NCI-H128 (cell line): Measurements from ENCODE around the gene PCGF1.

Experiments
- DNase-seq: peaks from one replicate; lab custom pipeline; 2025; ENCODE audit not compliant: unreplicated experiment; lab: John Stamatoyannopoulos, UW

PCGF1 gene

DNA sequence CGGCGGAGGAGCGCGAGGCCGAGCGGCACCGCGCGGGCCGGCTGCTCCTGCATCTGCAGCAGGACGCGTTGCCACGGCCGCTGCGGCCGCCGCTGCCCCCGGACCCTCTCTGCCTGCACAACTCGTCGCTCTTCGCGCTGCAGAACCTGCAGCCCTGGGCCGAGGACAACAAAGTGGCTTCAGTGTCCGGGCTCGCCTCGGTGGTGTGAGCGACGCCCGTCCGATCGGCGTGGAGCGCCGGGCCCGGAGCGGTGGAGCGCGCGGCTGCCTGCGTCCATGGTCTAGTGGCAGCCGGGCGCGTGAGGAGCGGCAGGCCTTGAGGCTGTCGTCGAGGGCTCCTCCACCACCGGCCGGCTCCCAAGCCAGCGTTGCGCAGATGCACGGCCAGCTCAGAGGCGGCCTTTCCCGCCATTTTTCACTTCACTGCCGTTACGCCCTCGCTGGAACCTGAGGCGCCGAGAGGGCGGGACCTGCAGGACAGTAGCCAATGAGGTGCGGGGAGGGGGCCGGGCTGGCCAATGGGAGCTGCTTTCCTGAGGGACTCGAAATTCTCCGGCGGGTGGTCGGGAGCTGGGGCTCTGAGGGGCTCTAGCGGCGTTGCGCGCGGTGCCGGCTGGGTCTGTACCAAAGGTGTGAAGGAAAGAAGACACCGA, 8.6 kb upstream of the PCGF1 start:
- no peak for DNase-seq

DNA sequence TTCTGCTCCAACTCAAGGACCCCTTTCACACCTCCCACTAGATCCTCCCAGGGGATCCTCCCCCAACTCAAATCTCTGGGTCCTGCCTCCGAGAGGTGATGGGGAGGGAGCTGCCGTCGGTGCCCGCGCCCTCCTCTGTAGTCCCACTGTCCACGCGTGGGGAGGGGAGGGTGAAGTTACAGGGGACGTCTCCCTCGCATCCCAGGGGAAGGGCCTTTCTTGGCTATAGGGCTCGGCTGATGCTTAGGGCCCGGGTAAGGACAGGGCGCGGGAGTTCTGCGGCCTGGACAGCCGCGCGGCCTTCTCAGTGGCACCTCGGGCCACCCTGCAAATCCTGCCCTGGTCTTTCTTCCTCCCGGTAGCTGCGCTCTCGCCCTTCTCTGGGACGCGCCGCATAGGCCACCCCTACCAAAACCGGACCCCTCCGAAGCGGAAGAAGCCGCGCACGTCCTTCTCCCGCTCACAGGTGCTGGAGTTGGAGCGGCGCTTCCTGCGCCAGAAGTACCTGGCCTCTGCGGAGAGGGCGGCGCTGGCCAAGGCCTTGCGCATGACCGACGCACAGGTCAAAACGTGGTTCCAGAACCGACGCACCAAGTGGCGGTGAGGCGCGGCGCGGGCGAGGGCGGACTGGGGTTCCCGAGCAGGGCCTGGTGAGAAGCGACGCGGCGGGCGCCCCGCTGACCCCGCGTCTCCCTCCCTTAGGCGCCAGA, 7.9 kb upstream of the PCGF1 start:
- DNase-seq = no peak

DNA sequence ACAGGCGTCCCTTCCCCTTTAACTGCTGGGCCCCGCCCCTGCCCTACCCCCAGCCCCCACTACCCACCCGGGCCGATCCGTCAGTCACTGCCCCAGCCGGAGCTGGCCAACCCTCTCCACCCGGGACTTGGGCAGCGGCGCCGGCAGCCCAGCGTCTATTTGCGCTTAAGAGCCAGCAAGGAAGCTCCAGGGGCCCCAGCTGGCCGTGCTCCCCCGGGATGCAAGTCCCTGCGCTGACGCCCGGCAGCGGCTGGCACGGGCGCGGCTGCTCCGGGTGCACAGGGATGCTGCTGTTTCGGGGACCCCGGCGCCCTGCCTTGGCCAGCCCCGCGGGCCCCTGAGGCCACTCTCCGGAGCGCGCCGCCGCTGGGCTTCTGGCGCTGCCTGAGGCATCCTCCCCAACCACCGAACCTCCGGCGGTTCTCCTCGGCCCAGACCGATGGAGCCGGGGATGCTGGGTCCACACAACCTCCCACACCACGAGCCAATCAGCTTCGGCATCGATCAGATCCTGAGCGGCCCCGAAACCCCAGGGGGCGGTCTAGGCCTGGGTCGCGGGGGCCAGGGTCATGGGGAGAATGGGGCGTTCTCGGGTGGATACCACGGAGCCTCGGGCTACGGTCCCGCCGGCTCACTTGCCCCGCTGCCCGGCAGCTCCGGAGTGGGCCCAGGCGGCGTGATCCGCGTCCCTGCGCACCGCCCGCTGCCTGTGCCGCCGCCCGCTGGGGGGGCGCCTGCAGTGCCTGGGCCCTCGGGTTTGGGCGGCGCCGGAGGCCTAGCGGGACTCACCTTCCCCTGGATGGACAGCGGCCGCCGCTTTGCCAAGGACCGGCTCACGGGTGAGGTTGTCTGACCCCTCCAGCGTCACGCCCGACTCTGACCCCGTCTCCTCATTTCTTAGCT, 7.1 kb upstream of the PCGF1 start, which contains the start of gene TLX2:
TSS of gene TLX2 (plus strand) at position 83 of the 903 bp plus-strand sequence. CDS start at position 440, 357 bp downstream.
- no peak for DNase-seq

DNA sequence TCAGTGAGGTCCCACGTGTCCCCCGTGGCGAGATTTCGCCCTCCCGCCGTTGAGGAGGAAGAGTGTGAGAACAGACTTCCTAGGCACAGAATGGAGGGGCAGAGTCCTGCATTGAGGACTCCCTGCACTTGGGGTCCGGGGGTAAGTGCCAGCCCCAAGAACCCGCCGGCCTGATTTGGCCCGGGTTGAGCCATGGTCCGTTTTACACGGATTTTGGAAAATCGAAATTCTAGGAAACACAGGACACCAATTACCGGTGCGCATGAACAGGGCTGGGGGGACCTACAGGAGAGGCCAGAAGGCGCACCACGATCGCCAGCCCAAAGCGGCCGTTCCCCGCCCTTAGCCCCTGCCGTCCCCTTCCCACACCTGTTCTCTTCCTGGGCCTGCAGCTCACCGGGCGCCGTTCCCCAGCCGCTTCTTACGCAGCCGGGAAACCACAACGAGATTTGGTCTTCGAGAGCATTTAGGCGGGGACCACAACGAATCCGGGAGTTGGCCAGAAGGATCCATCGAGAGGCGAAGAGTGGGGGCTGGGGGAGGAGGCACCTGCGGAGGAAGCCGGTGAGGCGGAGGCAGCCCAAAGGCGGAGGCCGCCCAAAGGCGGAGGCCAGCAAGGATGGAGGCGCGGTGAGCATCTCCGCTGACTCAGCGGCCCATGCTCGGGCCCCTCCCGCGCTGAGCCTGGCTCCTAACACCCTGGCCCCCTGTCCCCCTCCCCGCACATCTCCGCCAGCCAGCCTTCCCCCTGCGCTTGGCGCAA, 6.3 kb upstream of the PCGF1 start:
- no peak for DNase-seq

DNA sequence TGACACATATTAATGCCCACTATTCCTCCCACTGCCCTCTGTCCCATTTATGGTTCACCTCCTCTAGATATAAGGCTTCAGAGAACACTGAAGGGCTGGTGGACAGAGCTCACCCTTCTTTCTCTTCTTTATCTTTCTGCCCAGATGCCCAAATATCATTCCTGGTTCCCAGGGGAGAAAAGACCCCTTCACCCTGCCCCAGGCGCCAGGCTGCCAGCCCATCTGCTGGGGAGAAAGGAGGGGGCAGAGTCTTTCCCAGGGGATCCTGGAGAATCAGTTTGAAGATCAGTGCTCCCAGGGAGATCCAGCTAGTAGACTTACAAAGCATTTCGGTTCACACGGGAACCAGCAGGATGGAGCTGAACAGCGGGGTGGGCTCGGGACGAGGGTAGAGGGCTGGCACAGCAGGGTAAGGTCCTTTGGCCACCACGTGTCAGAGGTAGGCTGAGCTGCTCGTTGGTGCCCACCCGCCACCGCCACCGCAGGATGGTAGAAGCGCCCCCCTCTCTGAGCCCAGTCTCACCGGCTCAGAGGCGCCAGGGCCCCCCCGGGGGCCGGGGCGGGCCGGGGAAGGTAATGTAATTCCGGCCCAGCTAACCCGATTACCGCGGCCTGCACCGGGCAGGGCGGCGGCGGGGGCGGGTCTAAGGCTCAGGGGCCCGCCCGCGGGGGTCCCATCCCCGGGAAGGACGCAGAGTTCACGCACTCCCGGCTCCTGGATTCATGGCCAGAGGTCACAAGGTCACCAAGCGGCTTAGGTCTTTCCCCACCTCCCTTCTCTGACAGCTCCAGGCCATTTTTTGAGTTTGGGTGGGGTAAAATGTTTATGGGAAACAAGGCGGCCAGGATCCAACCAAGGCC, 5.5 kb upstream of the PCGF1 start:
- no peak for DNase-seq

DNA sequence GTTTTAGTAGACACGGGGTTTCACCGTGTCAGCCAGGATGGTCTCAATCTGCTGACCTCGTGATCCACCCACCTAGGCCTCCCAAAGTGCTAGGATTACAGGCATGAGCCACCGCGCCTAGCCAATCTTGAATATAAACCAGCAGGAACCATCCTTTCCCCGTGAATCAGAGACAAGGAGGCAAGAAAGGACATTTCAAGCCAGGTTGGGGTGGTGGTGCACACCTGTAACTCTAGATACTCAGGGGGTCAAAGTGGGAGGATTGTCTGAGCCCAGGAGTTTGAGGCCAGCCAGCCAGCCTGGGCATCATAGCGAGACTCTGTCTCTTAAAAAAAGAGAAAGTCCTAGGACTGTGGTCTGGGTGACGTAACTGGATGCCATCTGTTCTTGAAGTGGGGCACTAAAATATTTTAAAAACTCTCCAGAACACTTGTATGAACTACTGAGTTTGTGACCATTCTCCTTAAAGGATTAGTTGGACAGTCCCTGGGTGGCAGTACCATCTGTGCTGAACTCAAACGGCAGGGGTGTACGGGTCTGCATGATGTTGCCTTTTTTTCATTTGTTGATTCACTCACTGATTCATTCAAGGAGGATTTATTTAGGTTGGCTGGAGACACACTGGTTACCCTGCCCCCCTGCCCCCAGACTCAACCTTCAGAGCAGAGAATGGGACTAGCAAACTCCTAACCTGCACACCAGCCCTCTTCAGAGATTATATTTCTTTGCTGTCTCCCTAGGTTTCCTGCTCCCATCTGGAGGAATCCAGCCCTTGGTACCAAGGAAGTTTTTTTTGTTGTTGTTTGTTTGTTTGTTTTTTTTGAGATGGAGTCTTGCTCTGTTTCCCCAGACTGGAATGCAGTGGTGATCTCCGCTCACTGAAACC, 3.9 kb upstream of the PCGF1 start:
- DNase-seq = no peak

DNA sequence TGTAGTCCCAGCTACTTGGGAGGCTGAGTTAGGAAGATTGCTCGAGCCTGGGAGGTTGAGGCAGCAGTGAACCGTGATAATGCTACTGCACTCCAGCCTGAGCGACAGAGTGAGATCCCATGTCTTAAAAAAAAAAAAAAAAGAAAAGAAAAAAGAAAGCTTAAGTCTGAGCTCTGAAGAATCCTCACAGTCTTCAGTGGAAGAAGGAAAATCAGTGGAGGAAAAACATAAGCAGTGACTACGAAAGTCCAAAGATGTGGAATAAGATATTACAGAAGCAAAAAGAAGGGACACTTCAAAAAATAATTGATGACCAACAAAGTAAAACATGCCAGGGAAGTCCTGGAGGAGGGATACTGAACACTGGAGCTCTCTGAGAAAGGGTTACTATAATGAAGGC, 2.8 kb upstream of the PCGF1 start:
- DNase-seq = no peak

DNA sequence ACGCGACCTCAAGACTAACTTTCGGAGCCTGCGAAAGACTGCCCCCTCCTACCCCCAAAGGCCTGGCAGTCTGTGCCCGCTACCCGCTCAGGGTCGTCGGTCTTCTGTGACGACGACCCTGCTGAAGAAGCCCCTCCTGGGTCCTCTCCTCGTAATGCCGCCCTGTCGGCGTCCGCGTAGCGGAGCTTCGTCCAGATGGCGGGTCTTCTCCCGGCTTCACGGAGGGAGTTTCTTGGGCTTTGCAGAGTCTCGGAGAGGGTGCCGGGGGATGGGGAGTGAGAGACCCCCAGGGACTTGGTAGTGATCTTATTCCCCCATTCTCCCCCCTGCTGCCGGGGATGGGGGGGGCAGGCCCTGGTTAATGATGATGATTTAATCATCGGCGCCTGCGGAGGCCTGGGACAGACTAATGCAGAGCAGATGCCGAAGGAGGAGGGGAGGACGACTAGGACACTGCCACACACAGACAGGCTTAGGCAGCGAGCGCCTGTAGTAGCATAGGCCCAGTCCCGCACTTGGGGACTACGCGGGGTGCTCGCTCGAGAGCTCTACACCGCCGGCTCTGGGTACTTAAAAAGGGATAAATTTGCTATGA, 528 bp upstream of the PCGF1 start:
- no peak for DNase-seq

DNA sequence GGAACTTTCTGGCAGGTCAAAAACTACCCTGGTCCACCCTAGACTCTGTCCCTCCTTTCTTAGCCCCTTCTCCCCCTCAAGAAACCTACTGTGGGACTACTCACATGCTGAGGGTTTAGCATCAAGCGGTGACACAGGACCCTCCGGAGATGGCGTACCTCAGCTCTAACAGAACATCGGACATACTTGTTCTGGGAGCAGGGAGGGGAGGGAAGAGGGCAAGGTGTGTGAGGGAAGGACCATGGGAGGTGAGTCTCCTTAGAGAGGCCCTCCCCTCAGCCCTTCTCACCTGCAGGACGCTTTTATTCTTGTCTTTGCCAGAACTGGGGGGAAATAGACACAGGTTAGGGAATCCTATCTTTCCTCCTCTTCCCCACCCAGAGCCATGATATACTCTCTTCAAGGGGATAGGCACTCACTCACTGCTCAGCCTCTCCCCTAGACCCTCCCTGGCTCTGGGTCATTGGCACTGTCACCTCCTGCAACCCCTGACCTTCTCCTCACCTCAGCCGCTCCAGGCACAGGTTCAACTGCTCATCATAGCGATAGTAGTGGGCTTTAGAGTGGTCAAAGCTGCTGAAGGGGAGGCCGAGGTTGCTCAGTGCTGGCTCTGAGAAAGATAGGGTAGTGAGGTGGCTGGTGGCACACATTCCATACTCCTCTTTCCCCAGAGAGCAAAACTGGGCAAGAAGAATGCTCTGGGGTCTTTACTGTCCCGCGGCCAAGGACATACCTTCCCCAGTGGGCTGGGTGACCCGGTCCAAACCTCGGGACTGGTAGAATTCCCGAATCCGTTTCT, 1.8 kb downstream of the PCGF1 start:
- DNase-seq = no peak

DNA sequence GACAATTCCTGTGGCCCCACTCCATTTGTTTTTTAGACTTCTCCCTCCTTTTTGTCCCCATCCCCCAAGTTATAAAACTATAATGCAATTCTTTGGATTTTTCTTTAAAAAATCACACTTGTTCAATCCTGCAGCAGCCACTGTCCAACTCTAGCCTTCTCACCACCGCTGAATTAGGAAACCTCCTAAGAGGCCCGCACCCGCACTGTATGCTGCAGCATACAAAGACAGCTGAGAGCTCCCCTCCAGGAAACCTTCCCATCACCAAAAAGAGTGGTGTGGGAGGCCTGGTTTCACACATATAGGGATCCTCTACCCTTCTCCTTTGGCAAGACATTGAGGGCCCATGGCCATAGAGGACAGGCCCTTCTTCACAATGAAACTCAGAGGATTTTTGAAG, 2.9 kb downstream of the PCGF1 start:
- no peak for DNase-seq

DNA sequence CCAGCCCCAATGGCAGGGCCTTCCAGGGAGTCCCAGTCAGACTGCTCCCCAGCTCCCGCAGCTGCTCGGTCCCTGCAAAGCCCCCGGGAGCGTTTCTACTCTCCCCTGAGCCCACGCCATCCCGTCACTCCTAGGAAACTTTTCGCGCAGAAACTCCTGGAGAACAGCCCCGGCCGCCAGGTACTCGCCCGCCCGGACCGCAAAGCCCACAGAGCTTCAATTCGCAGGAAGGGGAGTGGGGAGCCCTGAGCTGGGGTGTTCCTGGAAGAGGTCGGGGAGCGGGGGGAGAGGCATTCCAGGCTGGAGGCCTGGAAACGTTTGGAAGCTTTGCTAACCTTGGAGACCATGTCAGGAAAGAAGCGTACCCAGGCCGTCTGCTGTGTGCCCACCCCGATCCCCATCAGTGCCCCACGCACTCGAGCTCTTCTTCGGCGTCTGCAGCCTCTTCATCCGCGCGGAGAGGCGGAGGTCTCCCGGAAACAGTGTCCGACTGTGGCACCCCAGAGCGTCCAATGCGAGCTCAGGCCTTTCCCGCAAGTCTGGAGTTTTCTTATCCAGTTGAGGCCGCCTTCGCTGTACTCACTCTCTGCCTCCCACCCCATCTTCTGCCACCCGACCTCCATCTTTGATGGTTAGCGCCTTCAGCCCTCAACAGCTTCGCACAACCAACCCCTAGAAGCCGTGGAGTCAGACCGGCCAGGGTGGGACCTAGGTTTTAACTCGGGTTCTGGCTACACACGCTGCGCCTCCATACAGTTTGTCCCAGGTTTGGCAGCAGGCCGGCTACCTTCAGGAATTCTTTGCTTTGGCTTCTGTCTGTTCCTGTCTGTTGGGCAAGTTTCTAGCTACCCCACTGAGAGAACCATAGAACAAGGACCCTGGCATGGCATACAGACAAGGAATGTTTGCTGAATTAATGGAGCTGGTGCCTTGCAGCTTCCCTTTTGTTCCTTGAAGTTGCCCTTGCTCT, 3.7 kb downstream of the PCGF1 start:
- DNase-seq = no peak

DNA sequence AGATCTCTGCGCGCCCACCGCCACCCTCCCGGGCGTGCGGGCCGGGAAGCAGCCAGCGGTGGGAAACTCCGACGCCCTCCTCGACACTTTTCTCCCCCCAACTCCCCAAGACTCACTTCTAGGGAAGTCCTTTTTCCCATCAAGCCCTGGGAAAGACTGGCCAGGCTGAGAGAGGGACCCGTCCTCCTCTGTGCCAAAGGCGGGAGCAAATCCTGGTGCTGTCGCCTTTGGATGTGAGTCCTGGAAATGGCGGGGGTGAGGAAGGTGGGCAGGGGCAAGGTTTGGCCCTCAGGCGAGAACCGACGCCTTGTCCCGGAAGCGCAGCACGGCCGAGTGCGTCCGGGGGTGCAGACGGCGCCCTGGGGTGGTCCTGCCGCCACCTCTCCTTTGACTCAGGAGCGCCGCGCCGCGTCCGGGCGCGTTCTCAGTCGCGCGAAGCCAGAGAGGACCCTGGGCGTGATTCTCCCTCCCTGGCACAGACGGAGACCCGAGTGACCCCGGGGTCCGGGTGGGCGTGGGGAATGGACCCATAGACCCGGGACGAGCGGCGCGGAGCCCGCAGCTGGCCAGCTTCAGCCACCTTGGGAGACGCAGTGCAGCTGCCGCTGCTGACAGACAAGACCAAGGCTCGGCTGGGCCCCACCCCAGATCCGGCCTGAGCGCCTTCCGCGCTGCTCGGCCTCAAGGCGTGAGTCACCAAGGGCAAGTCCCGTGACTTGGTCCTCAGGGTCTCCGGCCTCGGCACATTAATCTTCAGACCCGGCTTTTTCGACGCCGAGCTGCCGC, 4.6 kb downstream of the PCGF1 start:
- DNase-seq = no peak

DNA sequence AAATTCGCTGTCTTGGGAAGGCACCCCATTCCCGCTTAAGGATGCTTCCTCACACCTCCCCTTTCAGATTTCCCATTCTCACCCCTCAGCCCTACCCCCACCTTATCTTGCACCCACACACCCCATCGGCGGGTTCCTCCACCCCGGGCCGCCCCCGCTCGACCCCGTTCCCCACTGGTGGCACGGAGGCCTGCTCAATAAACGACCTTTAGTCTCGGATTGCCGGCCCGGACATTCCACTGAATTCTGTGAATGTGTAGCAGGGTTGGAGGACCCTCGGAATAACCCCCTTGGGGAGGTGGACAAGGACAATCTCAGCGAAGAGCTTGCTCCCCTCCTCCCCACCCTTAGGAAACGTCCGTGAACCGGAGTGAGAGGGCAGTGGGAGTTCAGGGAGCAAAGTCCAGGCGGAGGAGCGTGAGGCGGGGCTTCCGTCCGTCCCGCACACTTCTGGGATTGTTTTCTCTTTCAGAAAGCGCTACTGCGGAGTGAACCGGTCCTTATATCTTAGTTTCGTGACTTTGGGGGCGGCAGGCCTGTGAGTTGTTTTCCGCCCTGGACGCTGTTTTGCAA, 5.3 kb downstream of the PCGF1 start:
- no peak for DNase-seq

DNA sequence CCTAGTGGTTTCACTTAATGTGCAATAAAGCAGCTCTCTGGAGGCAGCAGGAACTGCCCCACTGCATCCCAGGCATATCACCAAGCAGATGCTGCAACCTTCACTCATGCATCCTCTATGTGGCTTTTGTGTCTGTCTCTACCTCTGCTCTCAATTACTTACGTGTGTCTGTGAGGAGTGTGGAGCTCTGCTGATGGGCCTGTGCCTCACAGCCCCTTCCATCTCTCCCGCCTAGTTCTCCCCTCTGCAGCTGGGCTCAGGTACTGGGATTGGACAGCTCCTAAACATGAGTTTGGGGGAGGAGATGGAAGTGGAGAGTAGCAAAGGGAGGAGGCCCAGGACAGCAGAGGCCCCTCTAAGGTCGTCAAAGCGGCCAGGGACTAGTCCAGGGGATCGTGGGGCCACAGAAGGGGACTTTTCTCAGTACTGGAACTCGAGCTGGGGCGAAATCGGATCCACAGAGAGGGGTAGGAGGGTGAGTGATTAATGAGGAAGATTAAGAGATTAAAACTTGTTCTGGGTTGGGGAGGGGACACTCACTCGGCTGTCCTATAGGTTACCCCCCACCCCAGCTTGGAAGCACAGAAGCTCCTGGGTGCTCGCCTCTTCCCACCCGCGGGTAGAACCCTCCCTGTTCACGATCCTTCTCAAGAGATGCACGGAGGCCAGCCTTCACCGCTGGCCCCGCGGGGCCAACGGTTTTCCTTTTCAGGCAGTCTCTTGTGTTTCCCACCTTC, 6.0 kb downstream of the PCGF1 start:
- DNase-seq = no peak

DNA sequence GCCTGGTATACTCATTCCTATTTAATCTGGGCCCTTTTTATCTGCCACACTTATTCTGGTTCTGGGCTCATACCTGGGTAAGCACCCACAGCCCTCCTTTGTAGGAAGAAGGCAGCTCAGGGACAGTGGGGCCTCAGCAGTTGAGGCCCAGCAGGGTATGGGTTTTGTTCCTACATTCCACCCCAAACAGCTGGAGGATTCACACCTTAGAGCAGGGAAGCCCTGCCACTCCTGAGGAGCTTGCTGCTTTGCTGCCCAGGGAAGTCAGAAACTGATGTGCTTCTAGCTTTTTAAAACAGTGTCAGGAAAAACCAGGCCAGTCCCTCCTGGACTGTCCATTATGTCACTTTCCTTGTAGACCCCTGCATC, 6.9 kb downstream of the PCGF1 start:
- DNase-seq = no peak
